Vagina (tissue), 2 donors: Measurements from ENCODE around the gene TPST1. TPM values are rescaled to one million over a fixed set of nuclear protein-coding genes. Genes with fewer than 3 reads are reported as not detected.
"Not testable (repeated sequence)": the region's sequence is repeated elsewhere in the genome, so short reads cannot be mapped to it uniquely, and the experiment has no call there.

Experiments
- DNase-seq, 2 donors: peaks; one replicate each; pipeline ENCODE4 v3.0.0-alpha.2; 2017; ENCODE audit errors: extremely low spot score in 2 of 2
- H3K27ac ChIP-seq: fragments of 200-600 bp; sonication (generic); one replicate; pipeline ENCODE4 v1.5.1; 2019
- H3K27me3 ChIP-seq: fragments of 200-600 bp; sonication (generic); one replicate; pipeline ENCODE4 v1.5.1; 2019
- H3K36me3 ChIP-seq, 2 donors: fragments of 200-600 bp; sonication (generic); one replicate each; pipeline ENCODE4 v1.5.1; 2017 to 2019
- H3K4me1 ChIP-seq: fragments of 200-600 bp; sonication (generic); one replicate; pipeline ENCODE4 v1.5.1; 2019
- H3K4me3 ChIP-seq, 2 donors: fragments of 200-600 bp; sonication (generic); 1 replicate in 1 of 2; 2 replicates in 1 of 2; pipeline ENCODE4 v1.5.1; 2016 to 2019
- H3K9me3 ChIP-seq: fragments of 200-600 bp; sonication (generic); one replicate; pipeline ENCODE4 v1.5.1; 2019
- POLR2A ChIP-seq, 2 donors: fragments of 450-650 bp; IDR thresholded peaks; one replicate each; pipeline ENCODE4 v1.6.1; 2017; ENCODE audit warnings: antibody characterized with exemption in 2 of 2, mild to moderate bottlenecking in 2 of 2, moderate library complexity in 2 of 2
- POLR2AphosphoS5 ChIP-seq, 2 donors: sonication (generic); formaldehyde crosslinking; IDR thresholded peaks; one replicate each; pipeline ENCODE4 v1.9.0; 2017; ENCODE audit warnings: antibody characterized with exemption in 2 of 2, mild to moderate bottlenecking in 2 of 2, low read depth in 1 of 2; ENCODE audit not compliant: insufficient read depth in 1 of 2
- intact Hi-C: fragments of 100-400 bp; cut with DNase I; formaldehyde crosslinking; loops from one replicate; pipeline ENCODE4 v1.15.1; 2023
- total RNA-seq: library from RNA; depleted of rRNA; stranded (reverse); fragments of >200 nt; gene quantifications from one replicate; pipeline ENCODE4 v1.2.3, GENCODE V29; 2016
- TF ChIP-seq, protein P1 (sequence below), 3 experiments: fragments of 450-650 bp in 2 of 3; fragments of 200-600 bp in 1 of 3; sonication (generic) in 1 of 3; IDR thresholded peaks; one replicate each; pipeline ENCODE4 v1.5.1; 2017 to 2019; ENCODE audit warnings: antibody characterized with exemption in 3 of 3, mild to moderate bottlenecking in 2 of 3, moderate library complexity in 2 of 3

The TPST1 gene
- total RNA-seq, 1 donor from 2014 or later, result 52.3 TPM

DNA sequence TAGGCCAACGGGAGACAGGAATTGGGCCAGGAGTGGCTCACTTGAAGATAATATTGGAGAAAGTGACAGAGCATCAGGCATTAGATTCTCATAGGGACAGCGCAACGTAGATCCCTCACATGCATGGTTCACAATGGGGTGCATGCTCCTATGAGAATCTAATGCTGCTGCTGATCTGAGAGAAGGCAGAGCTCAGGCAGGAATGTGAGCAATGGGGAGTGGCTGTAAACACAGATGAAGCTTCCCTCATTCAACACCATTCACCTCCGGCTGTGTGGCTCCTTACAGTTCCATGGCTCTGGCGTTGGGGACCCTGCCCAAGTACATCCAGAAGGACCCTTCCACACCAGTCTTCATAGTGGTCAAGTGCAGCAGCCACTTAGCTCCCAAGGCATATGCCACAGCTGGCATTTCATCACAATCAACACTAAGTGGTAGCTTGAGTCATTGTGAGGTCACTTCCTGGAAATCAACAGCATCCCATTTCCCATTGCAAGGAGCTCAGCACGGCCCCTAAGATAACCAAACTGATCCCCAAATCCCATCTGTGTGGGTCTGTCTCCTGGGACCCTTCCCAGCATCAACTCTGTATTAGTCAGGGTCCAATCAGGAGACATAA lies 174.5 kb downstream of the TPST1 start:
- Histone ChIP-seq H3K27me3 (no peaks in the 10 kb centered on the region), H3K27ac (no peak overlapping the region), H3K4me3 (no peak overlapping the region), H3K36me3 (peaks cover 0 to 9% of the 10 kb centered on the region in 2 donors), H3K4me1 (no peaks in the 10 kb centered on the region), H3K9me3 (no peaks in the 10 kb centered on the region)
- no peak for DNase-seq
- intact Hi-C loops, result no loop called here
- TF ChIP-seq, protein P1, sequence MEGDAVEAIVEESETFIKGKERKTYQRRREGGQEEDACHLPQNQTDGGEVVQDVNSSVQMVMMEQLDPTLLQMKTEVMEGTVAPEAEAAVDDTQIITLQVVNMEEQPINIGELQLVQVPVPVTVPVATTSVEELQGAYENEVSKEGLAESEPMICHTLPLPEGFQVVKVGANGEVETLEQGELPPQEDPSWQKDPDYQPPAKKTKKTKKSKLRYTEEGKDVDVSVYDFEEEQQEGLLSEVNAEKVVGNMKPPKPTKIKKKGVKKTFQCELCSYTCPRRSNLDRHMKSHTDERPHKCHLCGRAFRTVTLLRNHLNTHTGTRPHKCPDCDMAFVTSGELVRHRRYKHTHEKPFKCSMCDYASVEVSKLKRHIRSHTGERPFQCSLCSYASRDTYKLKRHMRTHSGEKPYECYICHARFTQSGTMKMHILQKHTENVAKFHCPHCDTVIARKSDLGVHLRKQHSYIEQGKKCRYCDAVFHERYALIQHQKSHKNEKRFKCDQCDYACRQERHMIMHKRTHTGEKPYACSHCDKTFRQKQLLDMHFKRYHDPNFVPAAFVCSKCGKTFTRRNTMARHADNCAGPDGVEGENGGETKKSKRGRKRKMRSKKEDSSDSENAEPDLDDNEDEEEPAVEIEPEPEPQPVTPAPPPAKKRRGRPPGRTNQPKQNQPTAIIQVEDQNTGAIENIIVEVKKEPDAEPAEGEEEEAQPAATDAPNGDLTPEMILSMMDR (IDR thresholded peaks at IDR 0.05), result no peak
- TF ChIP-seq POLR2AphosphoS5 (IDR thresholded peaks at IDR 0.05; ENCODE audit: insufficient read depth in 1 of 2, low read depth in 1 of 2), result no peak
- no peak for TF ChIP-seq POLR2A (IDR thresholded peaks at IDR 0.05)

DNA sequence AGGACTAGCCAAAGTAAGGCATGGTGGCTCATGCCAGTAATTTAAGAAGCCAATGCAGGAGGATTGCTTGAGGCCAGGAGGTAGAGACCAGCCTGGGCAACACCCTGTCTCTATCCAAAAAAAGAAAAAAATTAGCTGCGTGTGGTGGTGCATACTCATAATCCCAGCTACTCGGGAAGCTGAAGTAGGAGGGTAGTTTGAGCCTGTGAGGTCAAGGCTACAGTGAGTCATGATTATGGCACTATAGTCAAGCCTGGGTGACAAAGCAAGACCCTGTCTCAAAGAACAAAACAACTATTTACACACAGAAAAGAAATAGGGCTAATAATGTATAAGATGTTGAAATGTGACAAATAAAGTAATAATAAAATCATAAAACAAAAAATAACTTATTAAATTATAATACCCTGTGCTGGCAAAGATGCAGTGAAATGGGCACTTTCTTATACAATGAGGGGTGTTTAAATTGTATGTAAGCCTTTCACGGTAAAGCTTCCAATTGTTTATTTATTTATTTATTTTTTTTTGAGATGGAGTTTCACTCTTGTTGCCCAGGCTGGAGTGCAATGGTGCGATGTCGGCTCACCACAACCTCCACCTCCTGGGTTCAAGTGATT lies 175.2 kb downstream of the TPST1 start:
- intact Hi-C loops, result no loop called here
- H3K36me3 ChIP-seq, result peaks cover 0 to 9% of the 10 kb centered on the region in 2 donors
- H3K9me3 ChIP-seq, result no peaks in the 10 kb centered on the region
- no peak for DNase-seq
- no peaks in the 10 kb centered on the region for H3K4me1 ChIP-seq
- H3K27ac ChIP-seq, result no peak overlapping the region
- H3K27me3 ChIP-seq, result no peaks in the 10 kb centered on the region
- TF ChIP-seq POLR2AphosphoS5 (IDR thresholded peaks at IDR 0.05; ENCODE audit: insufficient read depth in 1 of 2, low read depth in 1 of 2) (no peak), POLR2A (IDR thresholded peaks at IDR 0.05) (no peak)
- TF ChIP-seq, protein P1 (IDR thresholded peaks at IDR 0.05), result no peak
- H3K4me3 ChIP-seq, result no peak overlapping the region

DNA sequence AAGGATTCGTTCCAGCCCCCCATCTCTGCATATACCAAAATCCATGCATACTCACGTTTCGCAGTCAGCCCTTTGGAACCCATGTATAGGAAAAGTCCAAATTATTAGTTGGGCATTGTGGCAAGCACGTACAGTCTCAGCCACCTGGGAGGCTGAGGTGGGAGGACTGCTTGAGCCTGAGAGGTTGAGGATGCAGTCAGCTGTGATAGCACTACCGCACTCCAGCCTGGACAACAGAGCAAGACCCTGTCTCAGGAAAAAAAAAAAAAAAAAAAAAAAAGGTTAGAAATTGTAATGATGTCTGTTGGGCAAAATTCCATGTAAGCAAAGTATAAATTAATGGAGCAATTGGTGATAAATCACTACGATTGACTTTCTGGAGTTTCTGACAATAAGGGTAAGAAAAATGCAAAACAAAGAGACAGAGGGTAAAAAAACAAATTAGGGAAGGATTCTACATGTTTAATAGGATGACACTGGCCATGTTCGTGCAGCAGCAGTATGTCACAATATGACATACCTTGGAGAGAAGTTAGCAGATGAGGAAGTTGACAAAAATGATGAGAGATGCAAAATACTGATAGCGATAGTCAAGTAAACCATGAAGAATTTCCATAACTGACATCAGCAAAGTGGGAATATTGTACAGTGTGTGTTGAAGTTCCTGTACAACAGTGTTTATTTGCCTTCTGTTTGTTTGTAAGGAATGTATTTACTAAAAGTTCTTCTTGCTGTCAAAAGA lies 177.2 kb downstream of the TPST1 start:
- DNase-seq, H3K9me3 ChIP-seq, H3K27me3 ChIP-seq, H3K36me3 ChIP-seq, H3K4me3 ChIP-seq, H3K4me1 ChIP-seq, H3K27ac ChIP-seq, intact Hi-C loops: not testable (repeated sequence)

DNA sequence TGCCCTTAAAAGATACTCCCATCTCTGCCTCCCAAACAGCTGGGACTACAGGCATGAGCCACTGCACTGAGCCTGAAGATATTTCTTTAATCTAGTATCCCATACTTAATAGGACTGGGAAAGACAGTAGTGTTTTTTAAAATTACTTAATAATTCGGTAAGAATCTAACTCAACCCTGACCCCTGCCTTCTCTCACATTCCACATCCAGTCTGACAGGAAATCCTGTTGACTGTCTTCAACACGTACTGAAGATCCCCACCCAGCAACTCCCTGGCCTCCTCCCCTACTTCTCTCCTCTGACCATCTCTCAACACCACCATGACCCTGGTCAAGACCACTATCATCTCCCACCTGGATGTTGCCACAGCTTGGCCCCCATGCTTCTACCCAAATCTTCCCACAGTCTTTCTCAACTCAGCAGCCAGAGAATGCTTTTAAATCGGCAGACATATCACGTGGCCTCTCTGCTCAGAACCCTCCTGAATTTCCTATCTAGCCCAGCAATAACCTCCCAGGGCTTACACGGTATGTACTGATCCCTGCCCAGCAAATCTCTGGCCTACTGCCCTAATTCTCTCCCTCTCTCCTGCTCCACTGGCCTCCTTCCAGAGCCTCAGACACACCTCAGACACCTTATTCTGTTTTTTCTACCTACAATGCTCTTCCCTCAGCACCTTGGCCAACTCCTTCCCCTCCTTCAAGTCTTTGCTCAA lies 180.2 kb downstream of the TPST1 start:
- H3K36me3 ChIP-seq, H3K9me3 ChIP-seq, H3K4me3 ChIP-seq, H3K27me3 ChIP-seq, DNase-seq, H3K27ac ChIP-seq, intact Hi-C loops, H3K4me1 ChIP-seq: not testable (repeated sequence)

DNA sequence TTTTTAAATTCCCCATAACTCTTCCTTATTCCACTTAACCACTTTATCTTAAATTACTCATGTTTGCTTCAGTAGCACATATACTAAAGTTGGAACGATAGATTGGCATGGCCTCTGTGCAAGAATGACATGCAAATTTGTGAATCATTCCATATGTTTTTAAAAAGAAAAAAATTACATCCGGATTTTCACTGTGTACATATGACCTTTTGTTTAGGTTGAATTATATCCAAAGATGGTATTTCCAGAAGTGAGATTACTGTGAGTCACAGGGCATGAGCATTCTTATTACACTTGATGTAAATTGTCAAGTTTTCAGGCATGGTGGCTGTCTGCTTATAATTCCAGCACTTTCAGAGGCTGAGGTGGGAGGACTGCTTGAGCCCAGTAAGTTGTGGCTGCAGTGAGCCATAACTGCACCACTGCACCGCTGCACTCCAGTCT lies 190.0 kb downstream of the TPST1 start:
- intact Hi-C loops, H3K27me3 ChIP-seq, H3K36me3 ChIP-seq, H3K9me3 ChIP-seq, H3K27ac ChIP-seq, H3K4me3 ChIP-seq, H3K4me1 ChIP-seq, DNase-seq: not testable (repeated sequence)

DNA sequence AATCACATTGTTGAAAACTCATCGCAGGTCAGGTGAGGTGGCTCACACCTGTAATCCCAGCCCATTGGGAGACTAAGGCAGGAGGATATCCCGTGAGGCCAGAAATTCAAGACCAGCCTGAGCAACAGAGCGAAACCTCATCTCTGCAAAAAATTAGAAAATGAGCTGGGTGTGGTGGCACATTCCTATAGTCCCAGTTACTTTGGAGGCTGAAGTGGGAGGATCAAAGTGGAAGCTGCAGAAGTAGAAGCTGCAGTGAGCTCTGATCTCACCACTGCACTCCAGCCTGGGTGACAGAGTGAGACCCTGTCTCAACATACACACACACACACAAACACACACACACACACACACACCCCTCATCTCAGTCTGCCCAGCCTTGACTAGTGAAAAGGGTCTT lies 190.9 kb downstream of the TPST1 start:
- H3K9me3 ChIP-seq, H3K27me3 ChIP-seq, intact Hi-C loops, DNase-seq, H3K36me3 ChIP-seq, H3K4me3 ChIP-seq, H3K4me1 ChIP-seq, H3K27ac ChIP-seq: not testable (repeated sequence)

DNA sequence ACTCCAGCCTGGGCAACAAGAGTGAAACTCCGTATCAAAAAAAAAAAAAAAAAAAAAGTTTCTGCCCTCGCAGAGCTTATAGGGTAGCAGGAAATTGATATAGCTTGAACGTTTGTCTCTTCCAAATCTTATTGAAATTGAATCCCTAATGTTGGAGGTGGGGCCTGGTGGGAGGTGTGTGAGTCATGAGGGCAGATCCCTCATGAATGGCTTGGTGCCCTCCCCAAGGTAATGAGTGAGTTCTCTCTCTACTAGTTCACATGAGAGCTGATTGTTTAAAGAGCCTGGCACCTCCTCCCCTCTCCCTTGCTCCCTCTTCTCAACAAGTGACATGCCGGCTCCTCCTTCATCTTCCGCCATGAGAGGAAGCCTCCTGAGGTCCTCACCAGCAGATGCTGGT lies 193.7 kb downstream of the TPST1 start:
- H3K27me3 ChIP-seq, H3K27ac ChIP-seq, DNase-seq, H3K4me3 ChIP-seq, H3K9me3 ChIP-seq, intact Hi-C loops, H3K4me1 ChIP-seq, H3K36me3 ChIP-seq: not testable (repeated sequence)
